Neural progenitor cell (in vitro differentiated cells): Measurements from ENCODE around the gene EXOSC9. TPM values are rescaled to one million over a fixed set of nuclear protein-coding genes. Genes with fewer than 3 reads are reported as not detected.

Source experiments
- DNase-seq: peaks from one replicate; pipeline ENCODE4 v3.0.0-alpha.2; 2016; ENCODE audit warnings: low spot score
- H2AFZ ChIP-seq: fragments of 200-600 bp; sonication (generic); replicated peaks from 2 replicates; pipeline ENCODE4 v1.6.1; 2016; ENCODE audit warnings: antibody characterized with exemption
- H3F3A ChIP-seq: fragments of 200-600 bp; sonication (generic); 2 replicates; pipeline ENCODE4 v1.6.1; 2016; ENCODE audit warnings: antibody characterized with exemption, low read depth
- H3K27ac ChIP-seq: fragments of 200-600 bp; sonication (generic); 2 replicates; pipeline ENCODE4 v1.5.1; 2016; ENCODE audit warnings: mild to moderate bottlenecking
- H3K27me3 ChIP-seq: fragments of 200-600 bp; sonication (generic); 2 replicates; pipeline ENCODE4 v1.6.1; 2016; ENCODE audit warnings: mild to moderate bottlenecking, moderate library complexity
- H3K36me3 ChIP-seq: fragments of 200-600 bp; sonication (generic); 2 replicates; pipeline ENCODE4 v1.5.1; 2016
- H3K4me1 ChIP-seq: fragments of 200-600 bp; sonication (generic); 2 replicates; pipeline ENCODE4 v1.6.1; 2016; ENCODE audit warnings: mixed run types
- H3K4me2 ChIP-seq: fragments of 200-600 bp; sonication (generic); 2 replicates; pipeline ENCODE4 v1.6.1; 2016
- H3K4me3 ChIP-seq: fragments of 200-600 bp; sonication (generic); 2 replicates; pipeline ENCODE4 v1.5.1; 2016
- H3K79me2 ChIP-seq: fragments of 200-600 bp; sonication (generic); 2 replicates; pipeline ENCODE4 v1.6.1; 2016; ENCODE audit warnings: low read depth
- H3K9ac ChIP-seq: fragments of 200-600 bp; sonication (generic); 2 replicates; pipeline ENCODE4 v1.6.1; 2016
- H3K9me3 ChIP-seq: fragments of 200-600 bp; sonication (generic); 2 replicates; pipeline ENCODE4 v1.5.1; 2016; ENCODE audit warnings: low read depth
- H4K20me1 ChIP-seq: fragments of 200-600 bp; sonication (generic); 2 replicates; pipeline ENCODE4 v1.6.1; 2016; ENCODE audit warnings: low read depth
- H3K27ac Mint-ChIP-seq: 3 replicates; pipeline ENCODE4 v1.8.0; 2021; ENCODE audit warnings: mixed read lengths
- H3K27me3 Mint-ChIP-seq: 2 replicates; pipeline ENCODE4 v1.8.0; 2022; ENCODE audit warnings: low read depth, mild to moderate bottlenecking, inconsistent platforms, moderate library complexity, mixed read lengths; ENCODE audit not compliant: insufficient read depth
- H3K36me3 Mint-ChIP-seq: 3 replicates; pipeline ENCODE4 v1.8.0; 2021; ENCODE audit warnings: mixed read lengths
- H3K4me1 Mint-ChIP-seq: 3 replicates; pipeline ENCODE4 v1.8.0; 2021; ENCODE audit warnings: mixed read lengths
- H3K4me3 Mint-ChIP-seq: 3 replicates; pipeline ENCODE4 v1.8.0; 2021; ENCODE audit warnings: mild to moderate bottlenecking, moderate library complexity, mixed read lengths
- H3K9me3 Mint-ChIP-seq: 3 replicates; pipeline ENCODE4 v1.8.0; 2020; ENCODE audit warnings: mixed read lengths
- EZH2 ChIP-seq: fragments of 200-600 bp; sonication (generic); IDR thresholded peaks from 2 replicates; pipeline ENCODE4 v1.6.1; 2017; ENCODE audit warnings: antibody characterized with exemption, mild to moderate bottlenecking, moderate library complexity
- EZH2phosphoT487 ChIP-seq: fragments of 200-600 bp; sonication (generic); IDR thresholded peaks from 2 replicates; pipeline ENCODE4 v1.6.1; 2017; ENCODE audit warnings: antibody characterized with exemption
- total RNA-seq: library from RNA; depleted of rRNA; stranded (reverse); fragments of >200 nt; gene quantifications from 2 replicates; pipeline ENCODE4 v1.2.3, GENCODE V29; 2015; ENCODE audit warnings: low replicate concordance
- TF ChIP-seq, protein P1 (sequence below): fragments of 200-600 bp; sonication (generic); IDR thresholded peaks from 2 replicates; pipeline ENCODE4 v1.5.1; 2017; ENCODE audit warnings: antibody characterized with exemption, mild to moderate bottlenecking

The EXOSC9 gene
- total RNA-seq, 1 donor from 2014 or later = 115 TPM

DNA sequence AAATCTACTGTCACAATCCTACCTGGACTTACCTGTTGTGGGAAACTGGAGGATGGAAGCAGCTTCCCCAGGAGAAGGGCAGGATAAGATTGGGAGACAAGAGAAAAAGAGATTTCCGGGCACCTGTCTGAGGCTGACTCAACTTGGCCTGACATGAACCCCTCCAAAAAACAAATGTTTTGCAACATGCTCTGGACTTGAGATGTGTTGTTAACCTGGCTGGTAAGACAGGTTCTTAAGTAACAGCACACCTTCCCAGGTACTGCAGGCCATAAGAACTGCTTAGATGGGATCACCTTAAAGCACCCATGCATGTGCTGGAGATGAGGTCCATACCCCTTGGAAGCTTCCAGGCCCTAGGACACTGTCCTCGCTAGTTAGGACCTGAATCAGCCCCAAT lies 31.8 kb upstream of the EXOSC9 start:
- Histone ChIP-seq H3K27ac (no peak overlapping the region), H3K9me3 (no peaks in the 10 kb centered on the region), H2AFZ (no peak overlapping the region), H3K4me3 (no peak overlapping the region), H3K27me3 (peaks cover 67% of the 10 kb centered on the region), H3K79me2 (no peaks in the 10 kb centered on the region), H4K20me1 (peaks cover 4% of the 10 kb centered on the region), H3K4me2 (no peak overlapping the region), H3K36me3 (no peaks in the 10 kb centered on the region), H3K9ac (no peak overlapping the region), H3F3A (no peaks in the 10 kb centered on the region), H3K4me1 (peaks cover 13% of the 10 kb centered on the region)
- Mint-ChIP-seq H3K27ac (no peak overlapping the region), H3K27me3 (peaks cover 32% of the 10 kb centered on the region), H3K36me3 (no peaks in the 10 kb centered on the region), H3K4me3 (no peak overlapping the region), H3K9me3 (no peaks in the 10 kb centered on the region), H3K4me1 (peaks cover 11% of the 10 kb centered on the region)
- TF ChIP-seq EZH2phosphoT487 = no peak
- TF ChIP-seq, protein P1, sequence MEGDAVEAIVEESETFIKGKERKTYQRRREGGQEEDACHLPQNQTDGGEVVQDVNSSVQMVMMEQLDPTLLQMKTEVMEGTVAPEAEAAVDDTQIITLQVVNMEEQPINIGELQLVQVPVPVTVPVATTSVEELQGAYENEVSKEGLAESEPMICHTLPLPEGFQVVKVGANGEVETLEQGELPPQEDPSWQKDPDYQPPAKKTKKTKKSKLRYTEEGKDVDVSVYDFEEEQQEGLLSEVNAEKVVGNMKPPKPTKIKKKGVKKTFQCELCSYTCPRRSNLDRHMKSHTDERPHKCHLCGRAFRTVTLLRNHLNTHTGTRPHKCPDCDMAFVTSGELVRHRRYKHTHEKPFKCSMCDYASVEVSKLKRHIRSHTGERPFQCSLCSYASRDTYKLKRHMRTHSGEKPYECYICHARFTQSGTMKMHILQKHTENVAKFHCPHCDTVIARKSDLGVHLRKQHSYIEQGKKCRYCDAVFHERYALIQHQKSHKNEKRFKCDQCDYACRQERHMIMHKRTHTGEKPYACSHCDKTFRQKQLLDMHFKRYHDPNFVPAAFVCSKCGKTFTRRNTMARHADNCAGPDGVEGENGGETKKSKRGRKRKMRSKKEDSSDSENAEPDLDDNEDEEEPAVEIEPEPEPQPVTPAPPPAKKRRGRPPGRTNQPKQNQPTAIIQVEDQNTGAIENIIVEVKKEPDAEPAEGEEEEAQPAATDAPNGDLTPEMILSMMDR = no peak
- no peak for TF ChIP-seq EZH2
- no peak for DNase-seq

- Histone ChIP-seq H3K36me3 (no peaks in the 10 kb centered on the region), H3K79me2 (no peaks in the 10 kb centered on the region), H3K9me3 (no peaks in the 10 kb centered on the region), H3F3A (no peaks in the 10 kb centered on the region), H3K27me3 (peaks cover 42% of the 10 kb centered on the region), H3K27ac (no peak overlapping the region), H3K4me2 (no peak overlapping the region), H3K4me1 (peaks cover 5% of the 10 kb centered on the region), H2AFZ (no peak overlapping the region), H3K4me3 (no peak overlapping the region), H4K20me1 (no peaks in the 10 kb centered on the region), H3K9ac (no peak overlapping the region)
- TF ChIP-seq, protein P1 = no peak
- TF ChIP-seq EZH2 (no peak), EZH2phosphoT487 (no peak)
- peaks cover 11% of the 10 kb centered on the region for H3K27me3 Mint-ChIP-seq
- no peaks in the 10 kb centered on the region for H3K36me3 Mint-ChIP-seq
- no peak overlapping the region for H3K4me3 Mint-ChIP-seq
- peaks cover 9% of the 10 kb centered on the region for H3K4me1 Mint-ChIP-seq
- no peaks in the 10 kb centered on the region for H3K9me3 Mint-ChIP-seq
- no peak overlapping the region for H3K27ac Mint-ChIP-seq
- DNase-seq = no peak
Measured at GRCh38 chr4:121771869-121772268, 29.3 kb upstream of the EXOSC9 start.

DNA sequence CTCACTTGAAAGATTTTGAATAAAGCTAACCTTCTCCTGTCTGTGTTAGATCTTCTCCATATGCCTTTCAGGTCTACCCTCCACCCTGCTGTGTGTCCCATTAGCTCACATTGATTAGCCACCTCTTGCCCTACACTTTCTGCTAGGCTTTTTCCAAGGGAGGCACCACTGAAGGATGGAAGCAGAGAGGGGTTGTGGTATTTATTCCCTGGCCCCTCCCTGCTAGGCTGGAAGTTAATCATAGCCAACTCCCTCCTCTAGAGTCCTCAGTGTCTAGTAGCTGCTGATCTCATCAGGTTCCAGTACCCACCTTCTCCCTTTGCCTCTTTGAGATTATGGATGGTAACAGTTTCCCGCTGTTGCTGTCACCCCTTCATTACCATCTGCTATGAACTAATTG lies 27.2 kb upstream of the EXOSC9 start:
- peaks cover 5% of the 10 kb centered on the region for H3K4me1 ChIP-seq
- no peak overlapping the region for H3K27ac Mint-ChIP-seq
- no peaks in the 10 kb centered on the region for H3K79me2 ChIP-seq
- H3K4me2 ChIP-seq = no peak overlapping the region
- peaks cover 22% of the 10 kb centered on the region for H3K27me3 ChIP-seq
- H3K27me3 Mint-ChIP-seq = peaks cover 3% of the 10 kb centered on the region
- DNase-seq = no peak
- peaks cover 18% of the 10 kb centered on the region for H3K4me1 Mint-ChIP-seq
- H3K36me3 ChIP-seq = no peaks in the 10 kb centered on the region
- H3K4me3 ChIP-seq = no peak overlapping the region
- H3K9me3 ChIP-seq = no peaks in the 10 kb centered on the region
- no peak overlapping the region for H3K27ac ChIP-seq
- TF ChIP-seq, protein P1 = no peak
- no peak for TF ChIP-seq EZH2phosphoT487
- no peak for TF ChIP-seq EZH2
- no peak overlapping the region for H3K9ac ChIP-seq
- no peak overlapping the region for H3K4me3 Mint-ChIP-seq
- no peaks in the 10 kb centered on the region for H3K36me3 Mint-ChIP-seq
- no peaks in the 10 kb centered on the region for H3F3A ChIP-seq
- H4K20me1 ChIP-seq = no peaks in the 10 kb centered on the region
- H3K9me3 Mint-ChIP-seq = no peaks in the 10 kb centered on the region
- no peak overlapping the region for H2AFZ ChIP-seq
